ENCODE measurements around the gene PRKCB.

Gene PRKCB

GRCh38 chr16:24053099-24053946 is 217.5 kb downstream of the PRKCB start:
- TF ChIP-seq, protein P1, sequence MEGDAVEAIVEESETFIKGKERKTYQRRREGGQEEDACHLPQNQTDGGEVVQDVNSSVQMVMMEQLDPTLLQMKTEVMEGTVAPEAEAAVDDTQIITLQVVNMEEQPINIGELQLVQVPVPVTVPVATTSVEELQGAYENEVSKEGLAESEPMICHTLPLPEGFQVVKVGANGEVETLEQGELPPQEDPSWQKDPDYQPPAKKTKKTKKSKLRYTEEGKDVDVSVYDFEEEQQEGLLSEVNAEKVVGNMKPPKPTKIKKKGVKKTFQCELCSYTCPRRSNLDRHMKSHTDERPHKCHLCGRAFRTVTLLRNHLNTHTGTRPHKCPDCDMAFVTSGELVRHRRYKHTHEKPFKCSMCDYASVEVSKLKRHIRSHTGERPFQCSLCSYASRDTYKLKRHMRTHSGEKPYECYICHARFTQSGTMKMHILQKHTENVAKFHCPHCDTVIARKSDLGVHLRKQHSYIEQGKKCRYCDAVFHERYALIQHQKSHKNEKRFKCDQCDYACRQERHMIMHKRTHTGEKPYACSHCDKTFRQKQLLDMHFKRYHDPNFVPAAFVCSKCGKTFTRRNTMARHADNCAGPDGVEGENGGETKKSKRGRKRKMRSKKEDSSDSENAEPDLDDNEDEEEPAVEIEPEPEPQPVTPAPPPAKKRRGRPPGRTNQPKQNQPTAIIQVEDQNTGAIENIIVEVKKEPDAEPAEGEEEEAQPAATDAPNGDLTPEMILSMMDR (IDR thresholded peaks at IDR 0.05; ENCODE audit: control insufficient read depth, extremely low read depth, insufficient read depth), result no peak
- no peak for DNase-seq (ENCODE audit: low read depth)
- H3K4me3 ChIP-seq (ENCODE audit: low read depth, low read length), result no peak overlapping the region

GRCh38 chr16:24054741-24055491 is 219.1 kb downstream of the PRKCB start:
- TF ChIP-seq, protein P1 (IDR thresholded peaks at IDR 0.05; ENCODE audit: control insufficient read depth, extremely low read depth, insufficient read depth), result no peak
- no peak overlapping the region for H3K4me3 ChIP-seq (ENCODE audit: low read depth, low read length)
- no peak for DNase-seq (ENCODE audit: low read depth)

DNA sequence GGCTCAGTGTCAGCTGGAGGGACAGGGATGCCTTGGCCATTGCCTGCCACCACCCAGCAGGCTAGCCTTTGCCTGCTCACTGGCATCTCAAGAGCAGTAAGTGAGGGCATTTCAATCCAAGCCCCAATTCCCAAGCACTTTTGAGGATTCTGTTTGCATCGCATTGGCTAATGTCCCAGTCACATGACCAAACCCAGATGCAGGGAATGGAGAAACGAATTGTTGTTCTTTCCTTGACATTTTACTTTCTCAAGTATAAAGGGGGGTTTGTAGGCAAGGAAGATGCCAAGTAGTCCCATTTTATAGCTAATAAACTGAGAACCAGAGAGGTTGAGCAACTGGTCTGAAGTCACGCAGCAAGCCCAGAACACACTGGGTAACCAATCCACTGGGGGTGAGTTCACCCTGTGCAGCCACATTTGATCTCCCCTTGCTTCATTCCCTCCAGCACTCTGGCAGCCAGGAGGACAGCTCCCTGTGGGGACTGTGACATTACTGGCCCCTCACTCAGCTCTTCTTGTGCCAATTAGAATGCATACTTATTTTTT is 226.6 kb downstream of the PRKCB start:
- no peak overlapping the region for H3K4me3 ChIP-seq (ENCODE audit: low read depth, low read length)
- TF ChIP-seq, protein P1 (IDR thresholded peaks at IDR 0.05; ENCODE audit: control insufficient read depth, extremely low read depth, insufficient read depth), result no peak
- DNase-seq (ENCODE audit: low read depth), result no peak

GRCh38 chr16:24069036-24069590 is 233.3 kb downstream of the PRKCB start:
- H3K4me3 ChIP-seq (ENCODE audit: low read depth, low read length), result no peak overlapping the region
- DNase-seq (ENCODE audit: low read depth), result no peak
- TF ChIP-seq, protein P1 (IDR thresholded peaks at IDR 0.05; ENCODE audit: control insufficient read depth, extremely low read depth, insufficient read depth), result no peak

DNA sequence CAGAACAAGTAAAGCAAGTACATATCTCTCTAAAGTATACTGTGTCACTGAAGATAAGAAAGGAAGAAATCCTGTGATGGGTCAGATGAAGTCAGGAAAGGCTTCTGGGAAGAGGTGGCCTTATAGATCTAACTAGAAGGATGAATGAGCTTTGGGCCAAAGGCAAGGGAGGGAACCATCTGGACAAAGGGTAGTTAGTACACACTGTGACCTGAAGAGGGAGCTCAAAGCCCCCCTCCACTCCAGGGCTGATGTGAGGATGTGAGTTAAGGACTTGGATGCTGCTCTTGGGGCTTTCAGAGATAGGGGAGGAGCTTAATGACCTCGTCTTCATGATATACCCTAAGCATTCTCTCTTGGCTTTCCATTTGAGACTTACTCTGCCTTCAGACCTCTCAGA is 235.1 kb downstream of the PRKCB start:
- TF ChIP-seq, protein P1 (IDR thresholded peaks at IDR 0.05; ENCODE audit: control insufficient read depth, extremely low read depth, insufficient read depth), result peak; percentile 50
- no peak overlapping the region for H3K4me3 ChIP-seq (ENCODE audit: low read depth, low read length)
- DNase-seq (ENCODE audit: low read depth), result no peak

DNA sequence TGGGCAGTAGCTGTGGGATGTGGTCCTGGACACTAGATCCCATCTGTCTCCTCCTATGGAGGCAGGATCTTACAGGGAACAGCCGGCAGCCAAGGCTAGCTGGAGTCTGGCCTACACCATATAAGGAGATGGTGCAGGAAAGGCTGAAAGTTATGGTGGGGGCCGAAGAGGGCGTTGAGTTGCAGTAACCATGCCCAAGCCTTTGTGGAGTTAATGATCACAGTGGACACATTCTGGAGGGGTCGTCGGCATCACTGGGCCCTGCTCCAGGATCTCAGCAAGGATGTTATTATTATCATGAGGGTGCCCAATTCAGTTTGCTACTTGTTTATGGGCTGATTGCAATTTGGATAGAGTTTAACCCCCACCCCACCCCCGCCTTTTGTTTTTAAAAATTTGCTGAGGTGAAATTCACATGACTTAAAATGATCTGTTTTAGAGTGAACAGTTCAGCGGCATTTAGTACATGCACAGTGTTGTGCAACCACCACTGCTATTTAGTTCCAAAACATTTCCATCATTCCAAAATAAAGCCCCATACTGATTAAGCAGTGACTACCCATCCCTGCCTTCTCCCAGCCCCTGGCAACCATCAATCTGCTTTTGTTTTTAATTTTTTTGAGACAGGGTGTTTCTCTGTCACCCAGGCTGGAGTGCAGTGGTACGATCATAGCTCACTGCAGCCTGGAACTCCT is 236.0 kb downstream of the PRKCB start:
- TF ChIP-seq, protein P1 (IDR thresholded peaks at IDR 0.05; ENCODE audit: control insufficient read depth, extremely low read depth, insufficient read depth), result no peak

More for the DNA sequence above, 236.0 kb downstream of the PRKCB start:
- DNase-seq (ENCODE audit: low read depth), result no peak
- H3K4me3 ChIP-seq (ENCODE audit: low read depth, low read length), result no peak overlapping the region

Data from LNCaP clone FGC (cell line).